ENCODE results near the gene GDF2.

GDF2 gene

GRCh38 chr10:47314416-47314970 is 7.8 kb upstream of the GDF2 start:
- DNase-seq, result no peak

DNA sequence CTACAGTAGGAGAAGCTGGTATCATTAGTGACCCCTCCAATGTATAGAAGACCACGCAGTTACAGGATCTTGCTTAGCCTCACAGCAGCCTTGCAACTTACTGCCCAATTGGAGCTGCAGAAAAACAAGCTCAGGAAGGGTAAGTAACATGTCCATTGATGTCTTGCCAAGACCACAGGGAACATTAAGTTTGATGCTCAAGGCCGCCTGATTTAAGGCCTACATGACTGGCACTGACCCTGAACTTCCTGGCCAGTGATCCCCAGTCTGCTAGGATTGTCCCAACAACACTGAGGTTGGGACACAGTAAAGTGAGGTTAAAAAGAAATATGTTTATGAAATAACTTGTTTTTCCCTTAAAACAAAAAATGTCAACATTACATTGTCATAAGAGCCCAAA is 6.8 kb upstream of the GDF2 start:
- no peak for DNase-seq

GRCh38 chr10:47316131-47316530 is 6.1 kb upstream of the GDF2 start:
- DNase-seq, result no peak

- no peak for DNase-seq
These were observed 5.0 kb upstream of the GDF2 start for GRCh38 chr10:47317251-47317650.

DNA sequence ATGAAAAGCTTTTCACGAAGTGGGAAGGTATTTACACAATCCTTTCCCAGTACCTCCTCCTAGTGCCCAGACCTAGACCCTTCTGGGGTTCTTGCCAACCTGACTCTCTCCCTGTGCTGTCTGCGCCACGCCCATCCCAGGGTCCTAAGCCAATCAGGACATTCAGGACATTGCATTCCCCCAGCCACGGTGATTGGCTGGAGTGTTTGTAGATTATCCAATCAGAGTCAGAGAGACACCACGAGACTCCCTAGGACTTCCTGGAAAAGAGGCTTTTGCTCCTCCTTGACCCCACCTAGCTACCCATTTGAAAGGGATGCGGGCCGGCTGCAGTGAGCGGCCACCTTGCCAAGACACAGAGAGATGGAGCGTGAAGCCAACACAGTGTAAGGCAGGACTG is 3.5 kb upstream of the GDF2 start:
- DNase-seq, result no peak

DNA sequence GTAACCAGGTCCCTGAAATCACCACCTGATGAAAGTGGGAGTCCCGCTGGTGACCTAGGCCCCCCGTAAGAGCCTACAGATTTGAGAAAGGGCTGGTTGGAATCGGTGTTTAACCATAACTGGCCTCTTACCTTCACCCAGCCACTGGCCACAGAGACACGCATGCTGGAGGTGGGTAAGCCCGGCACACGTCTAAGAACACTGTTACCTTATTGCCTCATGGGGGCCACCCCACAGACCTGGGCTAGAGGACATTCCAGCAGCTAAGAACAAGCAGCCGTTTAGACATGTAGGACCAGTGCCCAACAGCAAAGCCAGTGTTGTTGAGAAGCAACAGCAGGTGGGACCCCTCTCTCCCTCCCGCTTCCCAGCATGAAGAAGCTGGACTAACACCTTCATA is 2.5 kb upstream of the GDF2 start:
- DNase-seq, result no peak

DNA sequence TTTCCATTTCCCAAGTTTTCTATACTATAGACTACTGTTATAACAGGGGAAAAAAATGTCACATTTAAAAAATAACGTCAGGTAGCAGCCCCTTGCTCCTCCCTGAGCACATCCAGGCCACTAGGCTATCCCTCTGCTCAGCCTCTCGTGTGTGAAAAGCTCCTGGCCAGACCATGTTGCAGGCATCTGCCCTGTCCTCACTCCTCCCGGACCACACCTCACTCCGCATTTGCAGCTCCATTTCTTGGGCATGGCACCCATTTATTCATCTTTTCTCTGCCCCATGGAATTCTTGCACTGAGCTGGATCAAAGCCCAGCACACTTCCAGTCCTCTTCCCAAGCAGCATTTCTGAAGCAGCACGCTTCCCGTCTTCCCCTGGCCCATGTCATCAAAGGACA is 1.4 kb upstream of the GDF2 start:
- no peak for DNase-seq

DNA sequence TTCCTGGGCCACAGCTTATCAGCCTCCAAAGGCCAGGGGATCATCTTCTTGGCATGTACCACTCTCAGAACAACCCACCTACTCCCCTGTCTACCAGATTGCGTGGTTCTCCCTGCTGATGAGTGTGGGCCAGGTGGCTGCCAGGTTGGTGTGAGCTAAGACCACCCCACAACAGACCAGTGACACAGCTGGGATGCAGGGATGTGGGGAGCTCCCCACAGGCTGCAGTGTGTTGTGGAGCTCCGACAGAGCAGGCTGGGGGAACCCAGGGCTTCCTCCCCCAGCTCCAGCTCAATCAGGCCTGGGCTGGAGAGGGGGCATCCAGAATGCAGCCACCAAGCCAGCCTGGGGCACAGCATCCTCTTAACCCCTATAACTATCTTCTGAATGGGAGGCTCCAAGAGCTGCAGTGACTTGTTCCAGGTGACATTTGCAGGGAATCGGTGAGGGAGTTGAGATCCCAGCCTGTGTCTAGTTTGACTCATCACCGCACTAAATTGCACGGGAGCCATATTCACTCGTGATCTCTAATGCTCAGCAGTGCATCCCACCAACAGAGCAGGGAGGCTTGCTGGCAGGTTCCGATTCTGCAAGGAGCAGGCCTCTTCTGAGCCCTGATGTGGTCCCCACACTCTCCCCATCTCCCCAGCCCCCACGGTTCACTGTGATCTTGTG is 596 bp upstream of the GDF2 start:
- no peak for DNase-seq

- DNase-seq, result no peak
These were observed 833 bp downstream of the GDF2 start for GRCh38 chr10:47323087-47323486.

DNA sequence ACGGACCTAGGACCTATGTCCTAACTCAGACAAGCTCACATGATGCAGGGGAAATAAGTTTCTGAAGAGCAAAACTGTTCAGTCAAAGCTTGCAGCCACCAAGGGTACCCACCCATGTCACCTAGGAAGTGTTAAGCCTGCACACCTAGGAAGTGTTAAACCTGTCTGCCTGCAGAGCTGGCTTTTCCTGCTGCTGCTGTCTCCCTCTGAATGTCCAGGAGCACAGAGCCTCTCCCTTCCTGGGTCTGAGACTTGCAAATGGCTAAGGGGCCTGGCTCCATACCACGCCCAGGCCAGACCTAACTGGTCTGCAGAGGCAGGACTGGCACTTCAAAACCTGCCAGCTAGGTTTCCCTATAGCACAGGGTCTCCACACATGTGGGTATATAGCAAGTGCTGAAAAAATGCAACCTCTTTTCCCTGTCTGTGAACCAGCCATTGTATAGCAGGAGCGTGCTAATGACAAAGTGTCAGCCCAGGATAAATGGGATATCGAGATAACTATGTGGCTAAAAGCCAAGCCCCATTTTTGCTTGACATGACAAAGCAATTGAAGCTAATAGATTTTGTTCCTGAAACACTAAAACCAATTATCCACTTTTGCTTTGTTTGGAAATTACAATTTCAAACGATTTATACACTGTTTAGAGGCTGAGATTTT is 1.5 kb downstream of the GDF2 start:
- peak; percentile 72 for DNase-seq

- no peak for DNase-seq
These were observed 3.3 kb downstream of the GDF2 start for GRCh38 chr10:47325303-47326291.

DNA sequence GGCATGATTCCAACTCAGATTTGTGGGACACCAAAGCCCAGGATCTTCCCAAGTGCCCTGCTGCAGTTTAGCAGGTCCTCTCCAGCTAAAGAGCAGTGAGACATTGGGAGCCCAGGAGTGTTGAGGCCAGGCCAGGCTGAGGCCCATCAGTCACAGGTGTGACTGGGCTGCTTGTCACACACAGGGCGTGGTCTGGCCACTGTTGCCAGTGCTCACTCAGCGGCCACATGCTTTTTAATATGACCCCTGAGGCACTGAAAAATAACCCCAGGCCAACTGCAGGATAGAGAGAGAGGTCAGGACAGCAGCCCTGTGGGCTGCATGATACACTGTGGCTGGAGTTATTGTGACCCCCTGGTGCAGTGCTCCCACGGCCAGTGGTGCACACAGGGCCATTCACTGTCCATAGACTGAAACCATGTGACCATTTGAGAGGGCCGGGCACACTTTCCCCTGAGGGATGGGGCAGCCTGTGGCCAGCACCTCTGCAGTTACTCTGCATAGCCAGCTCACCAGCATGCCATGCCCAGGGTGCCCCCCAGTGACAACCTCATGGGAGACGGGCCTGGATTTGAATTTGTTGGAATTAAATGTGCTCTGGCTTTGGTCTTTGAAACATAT is 4.2 kb downstream of the GDF2 start:
- DNase-seq, result no peak

- no peak for DNase-seq
These were observed 4.7 kb downstream of the GDF2 start for GRCh38 chr10:47326927-47327330.

- no peak for DNase-seq
These were observed 7.6 kb downstream of the GDF2 start for GRCh38 chr10:47329855-47330254.

DNA sequence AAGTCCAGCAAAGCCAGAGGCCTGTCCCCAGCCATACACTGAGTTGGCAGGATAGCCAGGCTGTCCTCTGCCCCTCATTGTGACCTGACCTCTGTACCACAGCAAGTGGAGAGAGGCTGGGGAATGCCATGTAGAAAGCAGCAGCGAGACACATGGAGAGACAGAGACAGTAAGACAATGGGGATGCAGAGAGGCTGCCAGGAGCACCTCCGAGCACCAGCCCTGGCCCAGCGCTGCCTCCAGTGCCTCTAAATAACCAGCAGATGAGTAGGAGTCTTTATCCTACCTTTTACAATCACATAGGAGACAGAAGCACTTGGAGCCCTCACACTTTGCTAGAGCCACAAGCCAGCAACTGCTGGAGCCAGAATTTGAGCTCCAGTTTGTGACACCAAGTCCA is 8.1 kb downstream of the GDF2 start:
- no peak for DNase-seq

DNA sequence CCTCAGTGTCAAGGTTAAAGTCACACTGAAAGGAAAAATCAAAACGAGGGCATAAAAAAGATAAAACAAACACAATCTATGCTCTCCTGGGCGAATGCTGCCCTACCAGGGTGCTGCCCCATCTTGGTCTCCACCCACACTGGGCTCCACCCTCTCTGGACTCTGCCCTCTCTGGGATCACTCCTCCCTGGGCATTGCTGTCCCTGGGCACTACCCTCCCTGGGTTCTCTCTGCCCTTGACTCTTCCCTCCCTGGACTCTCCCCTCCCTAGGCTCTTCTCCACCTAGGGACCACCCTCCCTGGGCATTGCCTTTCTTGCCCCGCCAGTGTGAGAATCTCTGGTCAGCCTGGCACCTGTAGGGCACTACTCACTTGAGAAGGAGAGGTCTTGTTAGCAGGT is 8.6 kb downstream of the GDF2 start:
- DNase-seq, result no peak

- DNase-seq, result no peak
These were observed 9.2 kb downstream of the GDF2 start for GRCh38 chr10:47331491-47331890.

- no peak for DNase-seq
These were observed 9.7 kb downstream of the GDF2 start for GRCh38 chr10:47331954-47332353.

GRCh38 chr10:47332371-47332770 is 10.1 kb downstream of the GDF2 start:
- no peak for DNase-seq

- no peak for DNase-seq
These were observed 10.7 kb downstream of the GDF2 start for GRCh38 chr10:47332946-47333345.

- no peak for DNase-seq
These were observed 11.3 kb downstream of the GDF2 start for GRCh38 chr10:47333532-47333931.

DNA sequence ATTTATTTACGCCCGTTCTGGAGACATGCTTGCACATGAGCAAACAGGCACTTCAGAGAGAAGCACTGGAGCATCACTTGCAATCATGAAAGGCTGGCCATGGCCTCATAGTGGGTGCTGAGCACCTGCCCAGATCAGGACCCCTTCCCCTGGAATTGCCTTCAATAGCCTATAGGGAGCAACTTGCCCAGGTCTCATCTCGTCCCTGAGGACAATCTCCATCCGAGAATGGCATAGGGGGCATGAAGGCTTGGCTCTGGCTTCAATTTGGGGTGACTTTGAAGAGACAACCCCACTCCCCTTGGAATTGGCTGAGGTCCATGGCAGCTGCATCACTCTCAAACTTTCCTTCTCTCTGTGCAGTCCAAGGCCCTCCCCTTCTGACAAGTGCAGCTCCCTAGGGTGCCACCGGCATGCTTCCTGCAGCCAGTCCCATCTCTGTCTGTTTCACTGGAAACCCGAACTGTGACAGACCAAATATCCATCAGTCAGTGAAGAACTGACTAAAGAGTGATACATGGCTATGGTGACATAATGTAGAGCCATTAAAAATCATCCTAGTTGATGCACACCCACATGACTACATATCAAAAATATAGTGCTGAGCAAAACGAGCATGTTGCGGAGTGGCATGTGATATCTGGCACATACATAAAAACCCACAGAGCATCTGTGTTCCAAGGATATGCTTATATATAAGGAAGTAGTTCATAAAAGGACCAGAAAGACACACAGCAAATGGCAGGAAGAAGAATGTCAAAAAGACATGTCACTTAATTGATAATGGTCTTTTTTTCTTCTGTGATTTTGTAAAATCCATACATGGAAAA is 12.4 kb downstream of the GDF2 start:
- no peak for DNase-seq
